HG02763 (cell line): ENCODE results near the gene CARD16.
"Not testable (repeated sequence)": the region's sequence is repeated elsewhere in the genome, so short reads cannot be mapped to it uniquely, and the experiment has no call there.

ENCODE experiments used
- ATAC-seq: cut with Tn5 transposase; IDR thresholded peaks from one replicate; pipeline ENCODE4 v1.9.1; 2021; ENCODE audit warnings: mild to moderate bottlenecking, moderate library complexity; ENCODE audit not compliant: unreplicated experiment

CARD16 gene

DNA sequence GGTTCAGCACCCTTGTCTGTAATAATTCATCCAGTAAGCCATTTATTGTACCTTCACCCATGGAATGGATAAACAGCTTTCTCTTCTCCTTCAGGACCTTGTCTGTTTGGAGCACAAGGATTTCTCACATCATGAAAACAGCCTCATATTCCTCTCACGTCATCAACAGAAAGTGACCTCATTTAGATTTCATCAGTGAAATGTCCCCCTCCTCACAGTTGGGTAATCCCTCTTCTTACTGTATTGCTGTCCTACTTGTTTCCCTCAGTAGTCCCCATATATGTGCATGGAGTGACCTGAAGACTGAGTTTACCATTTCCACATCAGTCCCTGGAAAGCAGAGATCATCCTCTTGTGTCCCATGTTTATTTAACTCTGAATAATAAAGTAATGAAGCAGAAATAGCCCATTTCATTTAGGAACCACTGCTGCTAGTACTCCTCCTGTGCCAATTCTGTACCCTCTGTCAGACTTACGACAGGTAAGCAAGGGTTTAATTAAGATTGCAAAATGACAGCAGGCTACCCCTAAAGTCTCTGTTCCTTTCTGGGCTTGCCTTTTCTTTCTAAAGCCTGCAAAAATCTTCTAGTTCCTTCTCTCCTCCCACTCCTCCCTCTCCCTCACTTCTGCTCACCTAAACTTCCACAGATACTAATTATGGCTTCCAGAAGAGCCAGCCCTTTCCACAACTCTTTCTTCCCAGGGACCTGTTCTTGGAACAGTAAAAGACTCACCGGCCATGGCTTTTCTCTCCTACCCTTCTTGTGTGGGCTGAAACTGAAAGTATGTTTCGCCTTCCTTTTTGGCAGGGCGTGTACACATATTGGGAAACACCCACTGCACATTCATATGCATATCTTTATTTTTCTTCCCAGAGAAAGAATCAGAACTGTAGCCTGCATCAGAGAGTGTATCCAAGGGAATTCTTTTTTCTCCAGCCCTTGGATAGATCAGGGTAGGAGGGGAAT, at the start of gene CARD16:
CARD16 (minus strand) TSS at position 779 of the 968 bp plus-strand sequence; CDS start at position 741, 38 bp downstream.
- ATAC-seq, result peak; percentile 100

DNA sequence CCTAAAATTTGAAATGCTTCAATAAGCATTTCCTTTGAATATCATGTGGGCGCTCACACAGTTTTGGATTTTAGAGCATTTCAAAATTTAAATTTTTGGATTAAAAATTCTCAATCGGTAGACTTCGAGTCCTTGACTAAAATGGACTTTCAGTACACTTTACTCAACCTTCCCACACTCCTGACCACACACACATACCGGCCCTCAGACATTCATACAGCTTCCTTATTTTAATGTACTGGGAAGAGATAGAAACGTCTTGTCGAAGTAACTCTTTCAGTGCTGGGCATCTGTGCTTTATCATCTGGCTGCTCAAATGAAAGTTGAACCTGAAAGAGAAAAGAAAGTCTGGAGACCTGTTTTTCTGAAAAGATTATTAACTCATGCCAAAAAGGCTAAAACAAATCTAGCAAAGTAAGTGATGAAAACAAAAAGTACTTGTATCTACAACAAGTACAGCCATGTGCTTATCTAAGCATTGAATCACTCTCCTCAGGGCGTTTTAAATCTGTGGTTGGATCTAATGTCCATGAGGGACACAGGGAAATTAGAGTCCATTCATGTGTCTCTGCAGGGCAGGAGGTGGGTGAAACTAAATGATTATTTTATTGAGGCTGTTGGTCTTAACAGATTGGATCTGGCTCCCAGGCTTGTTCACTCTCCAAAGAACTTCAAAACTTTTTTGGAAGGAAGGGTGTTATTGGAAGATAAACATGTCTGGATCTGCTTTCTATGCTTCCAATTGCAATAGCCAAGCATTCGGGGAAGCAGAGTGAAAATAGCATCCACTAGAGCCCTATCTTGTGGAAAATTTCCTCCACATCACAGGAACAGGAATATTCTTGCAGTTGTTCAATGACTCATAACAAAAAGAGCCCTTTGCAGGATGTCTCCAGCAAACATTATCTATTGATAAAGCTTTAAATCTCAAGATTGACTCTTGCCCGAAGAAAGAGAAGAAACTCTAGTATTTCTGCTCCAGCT, 47.4 kb upstream of the CARD16 start:
- no peak for ATAC-seq

DNA sequence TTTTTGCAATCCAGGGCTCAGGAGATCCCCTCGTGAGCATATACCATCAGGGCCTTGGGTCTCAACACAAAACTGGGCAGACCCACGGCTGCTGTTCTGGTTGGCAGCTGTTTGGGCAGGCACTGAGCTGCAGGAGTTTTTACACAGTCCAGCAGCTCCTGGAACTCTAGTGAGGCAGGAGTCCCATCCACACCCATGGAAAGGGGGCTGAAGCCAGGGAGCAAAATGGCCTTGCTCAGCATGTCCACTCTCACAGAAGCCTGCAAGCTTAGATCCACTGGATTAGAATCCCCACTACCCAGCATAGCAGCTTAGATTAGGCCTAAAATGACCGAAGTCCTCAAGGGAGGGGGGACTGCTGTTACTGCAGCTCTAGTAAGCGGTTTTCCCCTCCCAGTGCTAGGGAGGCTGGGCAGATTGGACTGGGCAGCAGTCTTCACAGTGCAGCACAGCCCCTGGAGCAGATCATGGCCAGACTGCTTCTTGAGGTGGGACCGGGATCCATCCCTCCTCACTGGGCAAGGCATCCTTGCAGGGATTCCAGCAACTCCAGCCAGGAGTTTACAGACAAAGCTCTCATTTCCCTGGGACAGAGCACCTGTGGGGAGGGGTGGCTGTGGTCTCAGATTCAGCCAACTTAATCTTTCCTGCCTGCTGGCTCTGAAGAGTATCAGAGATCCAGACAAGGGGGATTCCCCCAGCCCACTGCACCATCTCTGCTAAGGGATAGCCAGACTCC, 36.4 kb upstream of the CARD16 start:
- ATAC-seq, result no peak

DNA sequence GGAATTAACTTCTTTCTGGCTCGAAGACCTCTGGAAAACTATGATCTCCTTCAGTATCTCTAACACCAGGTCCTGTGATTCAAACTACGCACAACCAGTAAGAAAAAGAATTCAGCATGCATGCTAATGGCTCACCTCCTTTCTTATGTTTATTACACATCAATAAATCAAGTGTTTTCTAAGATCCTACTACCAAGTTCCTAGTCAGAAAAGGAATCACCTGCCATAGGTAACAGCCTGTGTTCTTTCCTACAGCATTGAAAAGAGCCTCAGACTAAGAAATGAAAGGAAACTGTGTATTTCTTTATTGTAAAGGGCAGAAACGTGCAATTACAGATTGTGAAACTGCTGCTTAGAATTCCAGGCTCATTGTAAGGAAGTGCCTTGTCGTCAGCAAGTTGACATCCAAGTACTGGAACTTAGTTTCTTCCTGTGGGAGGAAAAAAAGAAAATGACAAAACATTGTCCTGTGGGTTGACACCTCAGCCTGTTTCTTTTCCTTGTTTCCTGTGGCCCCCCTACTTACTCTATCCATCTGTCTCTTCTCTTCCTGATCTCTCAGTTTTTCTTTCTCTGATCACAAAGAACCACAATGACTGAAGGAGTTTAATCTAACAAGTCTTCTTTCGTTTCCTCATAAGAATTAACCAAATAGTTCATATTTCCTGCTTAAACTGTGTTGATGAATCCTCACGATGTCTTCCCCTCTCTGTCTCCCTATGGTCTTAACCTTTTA, 35.2 kb upstream of the CARD16 start:
- ATAC-seq, result not testable (repeated sequence)

- ATAC-seq, result no peak
These were observed 33.1 kb upstream of the CARD16 start for GRCh38 chr11:105078283-105078682.

GRCh38 chr11:105077141-105077790, 32.1 kb upstream of the CARD16 start:
- not testable (repeated sequence) for ATAC-seq

DNA sequence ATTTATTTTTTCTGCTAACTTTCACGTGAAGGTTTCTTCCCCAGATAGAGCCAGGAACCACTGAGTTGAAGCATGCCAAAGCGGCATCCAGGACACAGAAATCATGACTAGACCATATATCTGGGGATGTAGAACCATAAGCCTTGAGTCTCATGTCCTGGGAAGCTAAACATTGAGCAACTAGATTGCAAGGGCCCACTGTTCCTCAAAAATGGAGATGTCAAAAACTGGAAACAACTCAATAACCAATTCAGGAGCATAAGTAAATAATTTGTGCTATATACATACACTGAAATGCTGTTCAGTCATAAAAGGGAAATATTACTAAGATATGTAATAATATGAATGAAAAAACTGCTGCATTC, 29.0 kb upstream of the CARD16 start:
- no peak for ATAC-seq

DNA sequence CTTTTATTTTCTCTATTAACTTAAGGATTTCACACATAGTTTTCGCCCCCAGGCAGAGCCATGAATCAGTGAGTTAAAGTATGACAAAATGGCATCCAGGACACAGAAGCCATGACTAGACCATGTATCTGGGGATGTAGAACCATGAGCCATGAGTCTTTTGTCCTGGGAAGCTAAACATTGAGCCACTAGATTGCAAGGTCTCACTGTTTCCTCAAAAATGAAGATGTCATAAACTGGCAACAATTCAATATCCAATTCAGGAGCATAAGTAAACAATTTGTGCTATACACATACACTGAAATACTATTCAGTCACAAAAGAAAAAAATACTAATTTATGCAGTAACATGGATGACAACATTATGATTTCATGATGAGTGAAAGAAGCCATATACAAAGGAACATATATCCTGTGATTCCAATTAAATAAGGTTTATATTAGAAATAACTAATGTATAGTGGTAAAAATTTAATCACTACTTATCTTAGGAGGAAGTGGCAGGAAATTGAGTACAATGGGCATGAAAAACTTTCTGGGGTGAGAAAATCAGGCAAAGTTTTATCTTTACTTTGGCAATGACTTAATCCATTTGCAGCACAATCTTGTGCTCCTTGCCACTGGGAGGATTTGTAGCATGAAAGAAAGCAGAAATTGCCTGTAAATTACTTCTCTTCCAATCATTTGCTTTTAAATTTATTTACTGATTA, 28.5 kb upstream of the CARD16 start:
- ATAC-seq, result no peak

DNA sequence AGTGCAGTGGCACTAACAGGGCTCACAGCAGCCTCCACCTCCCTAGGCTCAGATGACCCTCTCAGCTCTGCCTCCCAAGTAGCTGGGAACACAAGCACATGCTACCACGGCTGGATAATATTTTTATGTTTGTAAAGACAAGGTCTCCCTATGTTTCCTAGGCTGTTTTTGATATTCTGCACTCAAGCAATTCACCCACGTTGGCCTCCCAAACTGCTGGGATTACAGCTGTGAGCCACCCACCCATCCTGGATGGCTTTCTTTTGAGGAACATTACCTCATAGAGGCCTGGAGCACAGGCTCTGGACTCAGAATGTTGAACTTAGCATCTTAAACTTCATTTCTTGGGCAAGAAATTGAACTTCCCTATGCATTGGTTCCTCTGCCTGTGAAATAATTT, 26.9 kb upstream of the CARD16 start:
- not testable (repeated sequence) for ATAC-seq

GRCh38 chr11:105071089-105071732, 26.1 kb upstream of the CARD16 start:
- ATAC-seq, result no peak

- ATAC-seq, result no peak
These were observed 25.2 kb upstream of the CARD16 start for GRCh38 chr11:105070306-105070705.

DNA sequence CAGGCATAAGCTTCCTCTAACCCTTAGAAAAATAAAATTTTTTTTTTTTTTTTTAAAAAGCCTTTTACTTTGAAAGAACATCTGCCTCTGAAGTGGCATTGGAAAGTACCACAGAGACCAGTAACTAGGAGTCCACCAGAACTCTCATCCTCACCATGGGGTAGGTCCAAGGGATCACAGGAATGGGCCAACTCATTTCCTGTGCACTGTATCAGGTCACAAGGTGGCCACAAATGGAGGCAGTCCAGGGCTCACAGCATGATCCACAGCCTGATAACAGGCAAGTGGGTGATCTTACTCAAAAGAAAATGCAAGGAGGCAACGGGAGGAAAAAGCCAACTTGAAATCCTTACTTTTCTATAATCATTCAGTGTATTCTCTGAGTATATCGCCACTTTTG, 24.6 kb upstream of the CARD16 start:
- ATAC-seq, result not testable (repeated sequence)

- ATAC-seq, result not testable (repeated sequence)
These were observed 18.3 kb upstream of the CARD16 start for GRCh38 chr11:105063245-105063941.

DNA sequence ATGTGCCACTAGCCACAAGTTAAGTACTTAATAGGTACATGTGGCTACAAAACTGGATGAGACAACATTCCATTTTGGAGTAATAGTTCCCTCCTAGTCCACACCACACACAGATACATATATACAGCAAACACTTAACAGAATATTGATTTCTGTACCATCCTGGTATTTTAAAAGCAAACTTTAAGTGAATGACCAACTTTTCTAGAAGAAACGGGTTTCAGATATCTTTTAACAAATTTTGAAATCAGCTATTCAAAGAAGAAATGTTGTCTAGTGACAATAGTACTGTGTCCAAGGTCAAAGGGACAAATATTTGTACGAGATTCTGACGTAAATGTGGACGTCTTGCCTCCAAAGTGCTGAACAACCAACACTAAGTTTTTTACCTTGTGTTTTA, 12.3 kb upstream of the CARD16 start:
- ATAC-seq, result no peak

DNA sequence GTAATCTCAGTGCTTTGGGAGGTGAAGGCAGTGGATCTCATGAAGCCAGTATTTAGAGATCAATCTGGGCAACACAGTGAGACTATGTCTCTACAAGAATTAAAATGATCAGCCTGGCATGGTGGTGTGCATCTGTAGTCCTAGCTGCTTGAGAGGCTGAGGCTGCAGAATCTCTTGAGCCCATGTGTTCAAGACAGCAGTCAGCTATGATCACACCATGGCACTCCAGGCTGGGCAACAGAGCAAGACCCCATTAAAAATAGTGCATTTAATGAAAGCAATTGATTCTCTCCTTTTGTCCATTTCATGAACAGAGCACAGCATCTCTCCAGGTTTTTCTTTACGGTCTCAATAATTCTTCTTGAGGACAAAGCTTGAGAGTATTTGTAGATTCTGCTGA, 11.3 kb upstream of the CARD16 start:
- no peak for ATAC-seq

GRCh38 chr11:105054723-105055493, 9.8 kb upstream of the CARD16 start:
- ATAC-seq, result no peak

GRCh38 chr11:105052487-105052886, 7.4 kb upstream of the CARD16 start:
- ATAC-seq, result no peak
